Activated naive CD8-positive, alpha-beta T cell treated with anti-CD3 and anti-CD28 coated beads, Interleukin-2, amount 10 ng/mL, durations not matched to agents 7 days and 5 days (primary cell): ENCODE results near the gene GPR85. TPM values are rescaled to one million over a fixed set of nuclear protein-coding genes. Genes with fewer than 3 reads are reported as not detected.
A peak's percentile ranks its signal among the peaks of the same experiment; 100 is the strongest.

ENCODE experiments used
- ATAC-seq: fragments of 150-1000 bp; cut with Tn5 transposase; one replicate; pipeline ENCODE4 v1.10.0; 2021; ENCODE audit warnings: low read depth, moderate library complexity
- POLR2A ChIA-PET: fragments of 350-600 bp; sonication (Branson Sonifier 250); formaldehyde crosslinking; loops from one replicate; lab custom pipeline; 2021; ENCODE audit warnings: antibody characterized with exemption; lab: Charles Lee
- DNase-seq: peaks from one replicate; pipeline ENCODE4 v3.0.0; 2021
- H3K27ac Mint-ChIP-seq: one replicate; pipeline ENCODE4 v1.8.0; 2022; ENCODE audit warnings: mild to moderate bottlenecking, mixed read lengths
- H3K27me3 Mint-ChIP-seq: one replicate; pipeline ENCODE4 v1.8.0; 2022; ENCODE audit warnings: mild to moderate bottlenecking, moderate library complexity, mixed read lengths
- H3K36me3 Mint-ChIP-seq: one replicate; pipeline ENCODE4 v1.8.0; 2021; ENCODE audit warnings: mild to moderate bottlenecking, mixed read lengths
- H3K4me1 Mint-ChIP-seq: one replicate; pipeline ENCODE4 v1.8.0; 2021; ENCODE audit warnings: mixed read lengths
- H3K4me3 Mint-ChIP-seq: one replicate; pipeline ENCODE4 v1.8.0; 2022; ENCODE audit warnings: mild to moderate bottlenecking, moderate library complexity, mixed read lengths
- H3K9me3 Mint-ChIP-seq: one replicate; pipeline ENCODE4 v1.8.0; 2021; ENCODE audit warnings: mixed read lengths
- total RNA-seq, 2 experiments: library from RNA; stranded (reverse); gene quantifications; one replicate each; pipeline ENCODE4 v1.2.3, GENCODE V29; 2021

Gene GPR85
- total RNA-seq, 2 experiments from 2014 or later, result not detected

DNA sequence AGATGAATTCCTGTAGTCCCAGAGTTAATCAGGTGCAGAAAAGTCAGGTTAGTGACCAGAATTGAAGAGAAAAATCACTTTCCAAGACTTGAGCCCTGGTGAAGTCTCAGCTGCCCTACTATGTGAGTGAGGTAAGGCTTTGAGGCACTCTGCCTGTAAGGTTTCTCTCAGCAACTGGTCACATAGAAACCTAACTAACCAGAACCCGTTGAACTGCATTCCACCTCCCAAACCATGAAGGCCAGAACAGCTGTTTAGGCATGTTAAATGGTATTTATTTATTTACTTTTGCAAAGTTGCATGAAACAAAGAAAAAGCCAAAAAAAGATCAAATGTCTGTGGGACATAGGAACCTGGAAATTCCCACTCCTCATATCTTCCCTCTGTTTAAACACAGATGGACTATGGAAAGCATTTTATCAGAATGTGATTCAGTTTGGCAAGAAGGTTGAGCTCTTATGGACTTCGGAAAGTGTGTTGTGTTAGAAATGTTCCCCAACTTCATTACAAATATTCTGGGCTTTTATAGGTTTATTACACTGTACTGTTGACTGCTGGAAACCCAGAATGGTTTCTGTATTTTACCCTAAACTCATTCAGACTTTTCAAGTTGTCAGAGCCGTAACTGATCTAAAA, 12.8 kb upstream of the GPR85 start:
- ATAC-seq, result no peak
- POLR2A ChIA-PET, result no interaction called here
- Mint-ChIP-seq H3K4me1 (no peaks in the 10 kb centered on the region), H3K9me3 (no peaks in the 10 kb centered on the region), H3K27me3 (peaks cover 21% of the 10 kb centered on the region), H3K36me3 (no peaks in the 10 kb centered on the region), H3K4me3 (no peak overlapping the region), H3K27ac (no peak overlapping the region)
- no peak for DNase-seq

DNA sequence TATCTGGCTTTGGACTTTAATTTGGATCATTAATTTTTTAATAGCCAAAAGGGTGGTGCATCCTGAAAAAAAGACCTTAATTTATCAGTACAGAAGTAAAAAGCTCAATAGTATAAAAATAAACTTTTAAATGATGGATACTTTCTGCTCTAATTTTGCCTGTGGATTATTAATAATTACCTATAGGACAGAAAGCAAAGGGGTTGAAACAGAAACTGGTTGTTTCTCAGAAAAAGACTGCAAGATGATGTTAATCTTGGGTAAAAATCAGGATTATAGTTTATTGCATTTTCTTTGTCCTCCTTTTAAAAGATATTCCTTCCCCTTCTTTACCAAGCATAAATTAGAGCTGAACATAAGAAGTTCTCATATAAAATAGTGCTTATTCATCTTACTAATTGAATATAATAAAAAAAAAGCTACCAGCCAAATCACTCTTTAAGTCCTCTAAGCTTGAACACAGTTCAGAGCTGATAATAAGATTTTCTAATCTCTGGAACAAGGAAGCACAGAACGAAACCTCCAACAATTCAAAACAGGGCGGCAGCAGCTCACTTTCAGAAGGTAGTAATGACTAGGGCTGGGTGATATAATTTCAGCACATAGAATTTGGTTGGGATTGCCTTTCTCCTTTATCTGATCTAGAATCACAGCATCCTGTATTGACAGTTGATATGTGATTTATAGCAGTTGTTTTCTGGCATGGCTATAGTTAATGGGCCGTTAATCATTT, 8.1 kb upstream of the GPR85 start:
- DNase-seq (no peak), ATAC-seq (no peak)
- peaks cover 29% of the 10 kb centered on the region for H3K27me3 Mint-ChIP-seq
- H3K36me3 Mint-ChIP-seq, result no peaks in the 10 kb centered on the region
- H3K4me3 Mint-ChIP-seq, result no peak overlapping the region
- H3K4me1 Mint-ChIP-seq, result no peaks in the 10 kb centered on the region
- no peaks in the 10 kb centered on the region for H3K9me3 Mint-ChIP-seq
- H3K27ac Mint-ChIP-seq, result no peak overlapping the region
- POLR2A ChIA-PET, result no interaction called here

DNA sequence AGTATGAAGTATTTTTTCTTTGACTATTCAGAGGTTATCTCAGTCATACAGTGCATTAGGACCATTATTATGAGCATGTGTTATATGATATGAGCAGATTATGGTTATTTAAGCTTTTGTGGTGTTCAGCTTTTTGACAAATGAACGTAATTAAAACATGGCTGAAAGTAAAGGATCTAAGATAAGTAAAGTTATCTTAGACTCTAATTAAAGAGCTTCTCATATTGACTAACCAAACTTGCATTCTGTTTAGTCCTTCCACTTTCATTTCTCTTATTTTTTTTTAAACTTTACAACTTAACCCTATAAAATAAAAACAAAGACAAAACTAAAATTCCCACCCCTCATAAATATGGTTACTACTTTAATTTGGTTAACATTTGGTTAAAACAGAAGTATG, 6.9 kb upstream of the GPR85 start:
- DNase-seq (no peak), ATAC-seq (no peak)
- no peak overlapping the region for H3K4me3 Mint-ChIP-seq
- H3K9me3 Mint-ChIP-seq, result no peaks in the 10 kb centered on the region
- H3K36me3 Mint-ChIP-seq, result no peaks in the 10 kb centered on the region
- H3K4me1 Mint-ChIP-seq, result no peaks in the 10 kb centered on the region
- POLR2A ChIA-PET, result no interaction called here
- no peak overlapping the region for H3K27ac Mint-ChIP-seq
- H3K27me3 Mint-ChIP-seq, result peaks cover 34% of the 10 kb centered on the region

DNA sequence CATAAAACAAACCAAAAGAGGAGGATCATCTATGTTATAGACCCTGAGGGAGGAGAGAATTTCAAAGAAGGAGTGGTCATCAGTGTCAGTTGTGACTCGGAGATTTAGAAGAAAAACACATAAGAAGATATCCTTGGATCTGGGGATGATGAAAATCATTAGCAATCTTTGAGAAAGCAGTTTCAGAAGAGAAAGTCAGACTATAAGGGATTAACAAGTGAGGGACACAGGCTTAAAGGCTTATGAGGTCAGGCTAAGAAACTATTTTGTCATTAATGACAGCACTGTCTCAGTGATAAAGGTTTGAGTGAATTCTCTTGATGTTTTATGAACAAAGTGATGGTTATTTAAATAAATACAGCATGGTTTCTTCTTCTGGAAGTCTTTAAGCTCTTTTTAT, 6.1 kb upstream of the GPR85 start:
- Mint-ChIP-seq H3K27ac (no peak overlapping the region), H3K27me3 (peaks cover 42% of the 10 kb centered on the region), H3K4me3 (no peak overlapping the region), H3K36me3 (no peaks in the 10 kb centered on the region), H3K4me1 (no peaks in the 10 kb centered on the region), H3K9me3 (no peaks in the 10 kb centered on the region)
- DNase-seq (no peak), ATAC-seq (no peak)
- POLR2A ChIA-PET, result no interaction called here

DNA sequence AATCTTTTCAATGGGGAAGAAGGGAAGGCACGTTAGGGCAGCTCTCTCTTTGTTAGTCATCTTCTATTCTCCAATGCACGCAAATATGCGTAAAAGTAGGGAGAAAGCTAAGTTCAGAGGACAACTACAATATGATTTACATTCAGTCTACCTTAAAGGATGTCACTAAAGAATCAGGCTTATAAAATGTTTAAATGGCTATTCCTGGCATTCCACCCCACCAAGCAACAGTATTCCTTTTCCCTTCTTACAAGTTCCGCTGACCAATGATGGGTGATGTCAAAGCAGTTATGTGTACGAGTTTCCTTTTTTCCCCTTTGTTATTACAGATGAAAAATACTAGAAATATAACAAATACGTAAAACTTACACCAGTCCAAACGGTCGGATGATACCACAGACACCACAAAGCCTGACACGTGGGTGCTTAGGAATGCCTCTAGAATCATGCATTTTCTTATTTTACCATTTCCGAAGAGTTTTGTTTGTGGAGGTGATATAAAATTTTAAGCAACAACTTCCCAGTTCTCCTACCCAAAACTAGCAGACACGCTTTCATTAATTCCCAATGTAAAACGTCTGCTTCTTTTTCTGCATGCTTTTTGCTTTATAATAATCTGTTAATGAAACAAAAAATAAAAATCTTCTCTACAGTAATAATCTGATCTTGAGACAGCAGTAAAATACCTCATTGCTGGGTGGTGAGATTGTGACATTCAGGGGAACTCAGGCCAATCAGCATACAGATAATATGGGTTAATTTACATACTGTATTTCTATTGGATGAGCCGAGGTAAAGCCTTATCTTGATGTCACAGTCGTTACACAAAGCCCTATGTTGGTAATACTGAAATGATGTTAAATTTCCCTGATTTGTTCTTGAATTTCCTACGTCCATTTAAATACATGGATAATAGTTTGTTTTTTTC, 708 bp upstream of the GPR85 start:
- DNase-seq (no peak), ATAC-seq (no peak)
- Mint-ChIP-seq H3K4me1 (peaks cover 10% of the 10 kb centered on the region), H3K36me3 (no peaks in the 10 kb centered on the region), H3K27ac (no peak overlapping the region), H3K4me3 (no peak overlapping the region), H3K27me3 (peaks cover 54% of the 10 kb centered on the region), H3K9me3 (no peaks in the 10 kb centered on the region)
- POLR2A ChIA-PET, result no interaction called here

DNA sequence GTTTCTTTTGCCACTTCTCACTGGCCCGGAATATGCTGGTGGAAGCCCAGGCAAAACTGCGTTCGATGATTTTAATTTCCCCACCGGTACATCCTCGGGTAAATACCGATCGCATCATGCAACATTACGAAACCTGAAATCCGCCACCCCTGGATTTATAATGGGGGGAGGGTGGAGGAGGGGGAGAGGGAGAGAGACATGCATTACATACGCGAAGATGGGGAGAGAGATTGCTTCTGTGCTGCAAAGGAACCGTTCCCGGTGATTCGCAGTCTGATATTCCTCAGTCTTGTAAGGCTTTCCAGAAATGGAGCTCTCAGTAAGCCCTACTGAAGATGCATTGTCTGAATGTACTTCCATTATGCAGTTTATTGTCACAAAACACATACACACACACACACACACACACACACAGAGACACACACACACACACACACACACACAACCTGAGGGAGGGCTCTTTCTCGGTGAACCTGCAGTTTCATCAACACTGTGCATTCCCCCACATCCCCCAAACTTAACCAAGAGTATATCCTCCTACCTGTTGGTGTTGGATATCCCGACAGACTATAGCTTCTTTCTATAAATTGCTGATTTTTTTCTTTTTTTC, 741 bp downstream of the GPR85 start:
- Mint-ChIP-seq H3K4me1 (peaks cover 10% of the 10 kb centered on the region), H3K27ac (no peak overlapping the region), H3K4me3 (peak overlapping the region; percentile 51), H3K9me3 (no peaks in the 10 kb centered on the region), H3K36me3 (no peaks in the 10 kb centered on the region), H3K27me3 (peaks cover 53% of the 10 kb centered on the region)
- DNase-seq, result no peak
- POLR2A ChIA-PET, result no interaction called here
- no peak for ATAC-seq

DNA sequence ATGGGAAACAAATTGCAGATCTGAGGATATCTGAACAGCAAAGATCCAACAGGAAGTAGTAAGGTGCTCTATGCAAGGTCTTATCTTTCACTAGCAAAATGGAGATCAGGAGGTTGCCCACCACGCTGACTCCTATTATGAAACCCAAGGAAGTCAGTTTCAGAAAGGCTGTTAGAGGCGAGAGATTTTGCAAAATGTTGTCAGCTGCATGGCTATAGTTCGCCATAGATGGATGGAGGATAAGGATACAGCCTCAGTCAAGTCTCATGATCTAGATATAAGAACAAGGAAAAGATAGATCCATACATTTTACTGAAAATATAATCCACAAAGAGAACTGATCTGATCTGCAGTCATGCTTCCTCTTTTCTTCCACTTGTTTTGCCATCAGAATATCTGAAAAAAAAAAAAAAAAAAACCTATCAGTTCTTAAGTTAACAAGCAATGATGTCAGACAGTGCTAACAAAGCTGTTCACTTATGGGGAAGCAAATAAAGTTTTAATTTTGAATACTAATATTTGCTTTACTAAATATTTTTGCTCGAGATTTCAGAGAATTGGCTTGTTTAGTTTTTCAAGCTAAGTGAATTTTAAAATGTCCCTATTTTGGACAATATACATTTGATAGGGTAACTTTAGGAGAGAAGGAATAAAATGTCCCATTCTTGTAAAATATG, 2.0 kb downstream of the GPR85 start:
- no peaks in the 10 kb centered on the region for H3K36me3 Mint-ChIP-seq
- H3K27ac Mint-ChIP-seq, result no peak overlapping the region
- no peaks in the 10 kb centered on the region for H3K9me3 Mint-ChIP-seq
- POLR2A ChIA-PET, result no interaction called here
- DNase-seq (no peak), ATAC-seq (no peak)
- H3K27me3 Mint-ChIP-seq, result peaks cover 51% of the 10 kb centered on the region
- H3K4me1 Mint-ChIP-seq, result peaks cover 10% of the 10 kb centered on the region
- no peak overlapping the region for H3K4me3 Mint-ChIP-seq

DNA sequence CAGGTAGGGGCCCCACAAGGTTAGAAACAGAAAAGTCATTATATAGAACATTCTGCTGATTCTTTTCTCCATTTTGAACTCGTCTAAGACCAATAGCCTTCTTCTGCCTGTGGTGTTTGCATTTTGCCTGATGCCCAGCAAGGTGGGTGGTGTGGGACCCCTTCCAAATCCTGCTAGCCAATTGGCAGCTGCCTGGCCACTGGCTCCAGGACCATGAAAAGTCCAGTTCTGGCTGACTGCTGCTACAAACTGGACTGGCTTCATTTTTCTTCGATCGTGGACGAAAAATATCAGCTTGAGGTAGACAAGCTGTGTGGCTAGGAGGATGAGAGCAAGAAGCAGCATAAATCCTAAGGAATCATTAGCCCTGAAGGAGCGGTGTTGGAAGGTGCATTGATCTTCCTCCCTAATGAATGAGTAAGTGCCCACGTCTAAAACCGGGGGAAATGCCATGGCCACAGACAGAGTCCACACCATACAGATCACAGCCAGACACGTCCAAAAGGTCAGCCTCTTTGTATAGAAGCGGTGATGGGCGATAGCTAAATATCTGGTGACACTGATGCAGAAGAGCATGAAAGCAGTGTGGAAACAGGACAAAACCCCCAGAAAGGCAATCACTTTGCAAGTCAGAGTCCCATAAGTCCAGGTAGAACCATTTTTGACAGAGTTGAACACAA, 2.7 kb downstream of the GPR85 start:
- H3K36me3 Mint-ChIP-seq, result no peaks in the 10 kb centered on the region
- H3K9me3 Mint-ChIP-seq, result no peaks in the 10 kb centered on the region
- ATAC-seq (no peak), DNase-seq (no peak)
- peaks cover 10% of the 10 kb centered on the region for H3K4me1 Mint-ChIP-seq
- no peak overlapping the region for H3K4me3 Mint-ChIP-seq
- peaks cover 48% of the 10 kb centered on the region for H3K27me3 Mint-ChIP-seq
- POLR2A ChIA-PET, result no interaction called here
- no peak overlapping the region for H3K27ac Mint-ChIP-seq

DNA sequence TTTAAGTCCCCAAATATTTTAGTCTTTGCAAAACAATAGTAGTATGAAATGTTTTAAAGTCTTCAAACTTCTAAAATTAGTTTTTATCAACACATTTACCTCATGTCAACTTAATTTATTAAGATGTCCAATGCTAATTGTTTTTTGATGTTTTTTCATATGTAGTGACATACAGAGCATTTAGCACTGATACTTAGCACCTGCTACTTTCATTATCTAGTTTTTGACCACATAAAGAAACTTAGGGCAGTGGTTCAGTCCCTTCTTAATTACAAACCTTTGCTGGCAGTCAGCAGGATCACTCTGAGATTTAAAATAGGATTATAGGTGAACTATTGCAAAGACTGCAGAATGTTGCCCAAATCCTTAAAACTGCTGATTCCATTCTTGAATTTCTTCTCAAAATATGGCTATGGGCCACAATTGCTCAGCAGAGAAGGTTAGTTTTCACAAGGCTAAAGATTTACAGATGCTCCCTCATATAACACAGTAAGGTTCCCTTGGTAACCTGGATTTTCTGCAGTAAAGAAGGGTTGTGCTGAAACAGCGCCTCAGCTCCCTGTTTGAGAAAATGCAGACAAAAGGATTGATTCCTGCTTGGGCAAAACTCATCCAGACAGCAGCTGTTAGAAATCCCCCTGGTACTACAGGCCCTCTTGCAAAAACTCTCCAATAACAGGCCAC, 3.4 kb downstream of the GPR85 start:
- no peak for DNase-seq
- no peak overlapping the region for H3K27ac Mint-ChIP-seq
- H3K36me3 Mint-ChIP-seq, result no peaks in the 10 kb centered on the region
- POLR2A ChIA-PET, result no interaction called here
- ATAC-seq, result no peak
- no peaks in the 10 kb centered on the region for H3K9me3 Mint-ChIP-seq
- no peak overlapping the region for H3K4me3 Mint-ChIP-seq
- H3K4me1 Mint-ChIP-seq, result peaks cover 10% of the 10 kb centered on the region
- peaks cover 43% of the 10 kb centered on the region for H3K27me3 Mint-ChIP-seq

DNA sequence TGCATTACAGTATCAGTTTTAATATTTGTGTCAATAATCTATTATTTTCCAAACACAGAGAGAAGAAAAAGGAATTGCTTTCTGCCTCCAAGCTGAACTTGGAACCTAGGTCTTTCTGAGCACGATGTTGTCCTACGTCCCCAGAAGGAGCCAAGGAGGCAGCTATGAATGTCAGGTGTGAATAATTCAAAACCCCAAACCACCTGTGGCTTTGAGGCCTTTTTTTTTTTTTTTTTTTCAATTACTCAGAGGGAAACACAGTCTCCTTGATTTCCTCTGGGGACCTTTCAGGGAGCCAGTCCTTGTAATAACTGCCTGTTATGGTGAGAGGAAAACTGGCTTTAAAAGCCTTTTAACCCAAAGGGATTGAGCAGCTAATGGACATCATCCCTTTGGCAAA, 8.3 kb downstream of the GPR85 start:
- POLR2A ChIA-PET, result no interaction called here
- Mint-ChIP-seq H3K36me3 (no peaks in the 10 kb centered on the region), H3K4me1 (no peaks in the 10 kb centered on the region), H3K27me3 (peaks cover 11% of the 10 kb centered on the region), H3K27ac (no peak overlapping the region), H3K9me3 (no peaks in the 10 kb centered on the region), H3K4me3 (no peak overlapping the region)
- ATAC-seq (no peak), DNase-seq (no peak)

DNA sequence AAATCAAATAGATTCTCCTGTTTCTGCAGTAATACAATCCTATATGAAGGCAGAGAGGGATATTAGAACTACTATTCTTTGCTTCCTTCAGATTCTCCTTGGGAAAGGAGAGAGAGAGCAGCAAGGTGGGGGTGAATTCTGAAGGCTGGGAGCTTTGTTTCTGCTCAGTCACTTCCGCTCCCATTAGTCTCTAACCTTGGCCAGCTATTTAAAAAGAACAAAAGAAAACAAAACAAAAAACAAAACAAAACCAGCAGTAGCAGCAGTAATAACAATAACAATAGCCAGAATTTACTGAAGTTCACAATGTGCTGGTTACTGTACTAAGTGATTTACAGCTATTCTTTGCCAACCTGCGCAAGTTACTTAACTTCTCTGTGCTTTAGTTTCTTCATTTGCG, 9.9 kb downstream of the GPR85 start:
- no peaks in the 10 kb centered on the region for H3K4me1 Mint-ChIP-seq
- DNase-seq, result no peak
- no peaks in the 10 kb centered on the region for H3K9me3 Mint-ChIP-seq
- POLR2A ChIA-PET, result no interaction called here
- peaks cover 12% of the 10 kb centered on the region for H3K27me3 Mint-ChIP-seq
- no peak for ATAC-seq
- no peak overlapping the region for H3K4me3 Mint-ChIP-seq
- no peaks in the 10 kb centered on the region for H3K36me3 Mint-ChIP-seq
- no peak overlapping the region for H3K27ac Mint-ChIP-seq

DNA sequence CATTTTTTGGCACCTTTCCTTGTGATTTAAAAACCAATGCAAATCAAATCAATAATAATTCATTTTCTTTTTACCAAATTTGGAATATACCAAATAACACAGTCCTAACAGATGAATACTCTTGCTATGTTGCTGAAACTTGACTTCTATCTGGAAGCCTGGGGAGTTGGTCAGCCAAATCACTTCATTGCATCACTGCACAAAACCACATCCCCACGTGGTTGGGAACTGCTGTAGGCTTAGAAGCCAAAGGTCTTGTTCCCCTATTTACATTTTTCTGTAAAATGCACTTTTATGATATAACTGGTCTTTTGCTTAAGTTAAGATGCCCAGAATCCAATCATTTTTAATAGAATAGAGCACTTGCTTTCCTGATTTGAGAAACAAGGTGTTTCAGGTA, 15.2 kb downstream of the GPR85 start:
- POLR2A ChIA-PET, result no interaction called here
- Mint-ChIP-seq H3K27ac (no peak overlapping the region), H3K4me1 (no peaks in the 10 kb centered on the region), H3K36me3 (no peaks in the 10 kb centered on the region), H3K27me3 (peaks cover 9% of the 10 kb centered on the region), H3K9me3 (no peaks in the 10 kb centered on the region), H3K4me3 (no peak overlapping the region)
- DNase-seq (no peak), ATAC-seq (no peak)
